Measurements from ENCODE around the gene IFIT3.

IFIT3 gene

GRCh38 chr10:89362929-89363328, 35.1 kb downstream of the IFIT3 start:
- no peak for DNase-seq

DNA sequence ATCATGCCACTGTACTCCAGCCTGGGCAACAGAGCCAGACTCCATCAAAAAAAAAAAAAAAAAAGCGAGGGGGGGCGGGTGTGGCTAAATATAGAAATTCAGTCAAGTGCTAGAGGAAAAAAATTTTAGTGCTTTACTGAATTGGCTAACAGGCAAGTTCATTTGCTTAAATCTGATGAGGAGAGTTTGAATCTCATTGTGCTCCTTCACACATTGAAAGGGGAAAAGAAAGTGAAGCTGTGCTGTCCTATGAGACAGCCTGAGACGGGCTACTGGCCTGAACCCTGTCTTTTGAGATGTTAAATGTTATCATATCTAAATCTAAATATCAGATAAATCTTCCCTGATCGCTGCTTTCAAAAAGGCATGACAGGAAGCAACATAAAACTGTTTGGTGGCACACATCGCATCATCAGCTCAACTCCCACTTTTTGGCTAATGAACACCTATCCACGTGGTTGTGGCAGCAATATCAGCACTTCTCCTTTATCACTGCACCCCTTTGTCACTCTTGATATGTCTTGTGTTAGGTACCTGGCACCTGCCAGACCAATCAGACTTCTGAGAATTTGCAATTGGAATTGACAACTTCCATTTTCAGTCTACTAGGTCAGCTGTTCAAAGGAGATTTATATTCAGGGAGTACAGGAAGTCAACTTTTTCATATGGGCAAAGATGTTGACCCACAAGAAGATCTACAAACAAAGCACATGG, 36.1 kb downstream of the IFIT3 start:
- DNase-seq, result no peak

DNA sequence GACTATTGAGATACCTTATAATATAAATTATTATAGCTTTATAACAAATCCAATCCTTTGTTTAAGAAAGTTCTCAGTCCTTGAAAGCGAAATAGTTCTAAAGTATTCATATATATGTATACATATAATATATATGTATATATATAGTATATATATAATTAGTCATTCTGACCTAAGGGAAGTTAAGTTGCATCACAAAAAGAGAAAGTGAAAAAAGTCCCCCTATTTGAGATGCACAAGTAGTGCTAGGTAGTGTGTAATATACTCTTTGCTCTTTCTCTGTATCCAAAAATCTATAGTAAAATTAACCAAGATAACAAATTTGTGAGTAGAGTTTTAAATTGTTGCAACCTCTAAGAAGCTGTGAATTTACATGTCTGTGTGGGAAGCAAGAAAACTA, 36.7 kb downstream of the IFIT3 start:
- DNase-seq, result no peak

- DNase-seq, result peak; percentile 6
Observed at GRCh38 chr10:89367529-89367928, 39.7 kb downstream of the IFIT3 start.

GRCh38 chr10:89368129-89368528, 40.3 kb downstream of the IFIT3 start:
- no peak for DNase-seq

GRCh38 chr10:89369156-89370105, 41.6 kb downstream of the IFIT3 start:
- peak; percentile 20 for DNase-seq

DNA sequence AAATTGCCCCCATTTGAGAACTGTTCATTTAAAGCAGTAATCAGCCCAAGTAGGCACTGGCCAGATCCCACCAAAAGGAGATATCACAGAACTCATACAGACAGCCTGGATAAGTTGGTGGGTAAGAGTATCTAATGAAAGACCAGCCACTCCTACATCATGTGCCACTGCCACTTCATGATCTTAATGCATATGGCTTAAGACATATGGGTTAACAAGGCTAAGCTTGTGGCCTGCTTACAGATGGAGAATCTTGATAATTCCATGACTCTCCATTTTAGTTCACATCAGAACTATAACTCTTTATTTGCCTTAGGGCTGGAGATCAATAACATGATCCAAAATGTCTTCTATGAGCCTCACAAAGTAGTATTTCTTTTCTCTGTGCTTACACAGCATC, 43.3 kb downstream of the IFIT3 start:
- DNase-seq, result no peak

DNA sequence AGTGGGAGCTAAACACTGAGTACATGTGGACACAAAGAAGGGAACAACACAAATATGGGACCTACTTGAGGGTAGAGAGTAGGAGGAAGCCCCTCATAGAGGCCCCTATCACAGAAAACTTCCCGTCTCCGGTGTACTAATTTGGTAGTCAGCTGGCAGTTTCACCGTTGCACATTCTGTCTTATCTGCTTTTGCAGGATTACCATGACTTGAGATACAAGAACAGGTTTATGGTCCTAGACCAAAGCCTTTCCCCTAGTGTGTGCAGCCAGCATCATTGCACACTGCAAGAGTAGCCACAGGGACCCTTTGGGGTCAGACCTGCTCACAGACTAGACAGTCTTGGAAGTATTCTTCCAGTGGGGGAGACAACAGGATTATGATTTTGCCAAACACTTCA, 44.2 kb downstream of the IFIT3 start:
- DNase-seq, result no peak

DNA sequence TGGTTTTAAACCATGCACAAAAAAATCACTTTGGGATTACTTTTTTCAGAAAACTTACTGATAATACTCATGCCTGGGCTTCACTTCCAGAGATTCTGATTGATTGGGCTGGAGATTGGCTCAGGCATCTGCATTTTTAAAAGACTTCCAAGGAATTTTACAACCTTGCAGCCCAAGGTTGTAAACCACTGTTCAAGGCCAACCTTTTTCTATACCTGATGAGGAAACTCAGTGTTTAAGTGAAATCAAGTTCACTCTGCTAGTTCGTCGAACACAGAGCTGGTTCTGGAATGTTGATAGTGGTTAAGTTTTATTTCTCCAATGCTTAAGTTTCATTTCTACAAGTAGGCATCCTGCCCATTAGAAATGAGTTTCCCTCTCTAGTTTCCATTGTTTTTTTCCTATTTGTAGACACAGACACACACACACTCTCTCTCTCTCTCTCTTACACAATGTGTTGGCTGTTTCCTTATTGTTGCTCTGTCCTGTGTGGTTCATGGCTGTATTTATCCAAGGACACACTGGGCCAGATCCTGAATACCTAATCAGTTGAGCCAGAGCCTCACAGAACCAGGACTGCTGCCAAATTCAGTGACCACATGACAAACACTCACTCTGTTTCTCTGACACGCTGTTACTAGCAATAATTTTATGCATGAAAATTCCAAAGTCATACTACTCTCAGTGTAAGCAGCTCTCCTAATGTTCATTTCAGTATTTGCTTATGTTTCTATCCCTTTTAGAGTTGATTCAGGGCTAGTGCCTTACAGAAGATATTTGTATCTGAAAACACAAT, 46.3 kb downstream of the IFIT3 start:
- DNase-seq, result no peak

DNA sequence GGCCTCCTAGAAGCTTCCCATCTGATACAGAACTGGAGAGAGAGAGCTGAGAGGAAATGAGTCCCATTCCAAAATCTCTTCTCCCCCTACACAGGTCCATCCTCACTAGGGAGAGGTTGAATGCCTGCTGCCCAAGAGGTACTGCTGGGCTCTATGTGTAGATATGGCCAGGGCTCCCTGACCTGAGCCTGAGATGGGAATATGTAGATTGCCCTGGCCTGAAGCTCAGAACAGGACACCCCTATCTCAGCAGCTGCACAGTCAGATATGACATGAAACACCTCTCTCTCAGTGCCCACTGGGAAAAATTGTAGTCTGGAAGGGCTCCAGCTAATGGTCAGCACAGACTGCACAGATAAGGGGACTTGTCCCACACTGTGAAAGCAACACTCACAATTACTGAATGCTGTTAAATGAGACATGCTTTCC, 46.9 kb downstream of the IFIT3 start:
- no peak for DNase-seq

DNA sequence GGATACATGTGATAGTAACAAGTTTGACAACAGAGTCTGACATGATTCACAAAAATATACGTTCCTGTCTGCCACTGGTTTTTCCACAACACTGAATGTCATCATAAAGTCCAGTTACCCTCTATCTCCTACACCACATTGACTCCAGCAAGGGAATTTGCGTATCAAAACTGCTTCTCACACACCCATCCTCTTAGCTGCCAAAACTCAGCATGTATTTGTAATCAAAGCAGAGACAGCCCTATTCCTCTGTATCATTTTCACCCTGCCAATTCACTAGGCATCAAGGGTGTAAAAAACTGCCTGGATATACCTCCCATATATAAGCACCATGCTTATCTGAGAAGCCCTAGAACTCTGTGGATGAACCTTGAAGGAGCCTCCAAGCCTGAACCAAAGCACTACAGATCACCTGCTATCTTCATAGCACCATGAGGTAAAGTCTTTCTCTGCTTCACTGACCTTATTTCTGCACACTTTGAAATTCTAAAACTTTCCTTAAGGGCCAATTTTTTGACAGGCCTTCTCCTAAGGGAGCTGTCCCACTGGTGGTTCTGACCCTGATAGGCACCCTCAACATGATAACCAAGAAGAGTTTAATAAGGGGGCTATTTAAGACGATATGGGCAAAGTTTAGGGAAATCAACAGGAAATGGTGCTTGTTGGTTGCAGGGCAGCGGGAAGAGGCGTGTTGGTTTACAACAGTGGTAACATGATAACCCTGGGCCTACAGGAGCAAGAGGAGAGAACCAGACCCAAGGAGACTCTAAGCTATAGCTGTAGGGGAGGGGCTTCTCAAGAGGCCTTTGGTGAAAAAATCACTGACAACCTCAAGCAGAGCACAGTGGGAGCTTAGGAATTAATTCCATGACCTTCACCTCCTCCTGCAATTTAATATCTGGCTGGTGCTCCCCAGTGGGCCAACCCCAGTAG, 50.2 kb downstream of the IFIT3 start, which contains the start of gene IFIT1B:
Gene IFIT1B (plus strand): TSS at position 352 of the 933 bp plus-strand sequence. CDS start 80 bp downstream, at position 432.
- no peak for DNase-seq

DNA sequence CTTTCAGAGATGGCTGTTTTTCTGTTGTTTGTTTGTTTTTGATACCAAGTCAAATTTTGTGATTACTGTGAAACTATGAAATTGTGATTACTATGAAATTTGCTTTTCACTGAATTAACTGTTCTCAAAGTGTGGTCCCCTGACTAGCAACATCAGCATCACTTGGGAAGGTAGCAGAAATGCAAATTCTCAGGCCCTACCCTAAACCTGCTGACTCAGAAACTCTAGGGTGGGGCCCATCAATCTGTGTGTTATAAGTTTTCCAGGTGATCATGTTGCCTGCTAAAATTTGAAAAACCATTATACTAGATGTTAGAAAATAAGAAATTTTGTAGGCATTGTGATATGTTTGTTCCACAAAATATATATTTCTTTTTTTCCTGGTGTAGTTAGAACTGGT, 51.3 kb downstream of the IFIT3 start:
- no peak for DNase-seq

GRCh38 chr10:89382757-89383156, 55.0 kb downstream of the IFIT3 start:
- no peak for DNase-seq

DNA sequence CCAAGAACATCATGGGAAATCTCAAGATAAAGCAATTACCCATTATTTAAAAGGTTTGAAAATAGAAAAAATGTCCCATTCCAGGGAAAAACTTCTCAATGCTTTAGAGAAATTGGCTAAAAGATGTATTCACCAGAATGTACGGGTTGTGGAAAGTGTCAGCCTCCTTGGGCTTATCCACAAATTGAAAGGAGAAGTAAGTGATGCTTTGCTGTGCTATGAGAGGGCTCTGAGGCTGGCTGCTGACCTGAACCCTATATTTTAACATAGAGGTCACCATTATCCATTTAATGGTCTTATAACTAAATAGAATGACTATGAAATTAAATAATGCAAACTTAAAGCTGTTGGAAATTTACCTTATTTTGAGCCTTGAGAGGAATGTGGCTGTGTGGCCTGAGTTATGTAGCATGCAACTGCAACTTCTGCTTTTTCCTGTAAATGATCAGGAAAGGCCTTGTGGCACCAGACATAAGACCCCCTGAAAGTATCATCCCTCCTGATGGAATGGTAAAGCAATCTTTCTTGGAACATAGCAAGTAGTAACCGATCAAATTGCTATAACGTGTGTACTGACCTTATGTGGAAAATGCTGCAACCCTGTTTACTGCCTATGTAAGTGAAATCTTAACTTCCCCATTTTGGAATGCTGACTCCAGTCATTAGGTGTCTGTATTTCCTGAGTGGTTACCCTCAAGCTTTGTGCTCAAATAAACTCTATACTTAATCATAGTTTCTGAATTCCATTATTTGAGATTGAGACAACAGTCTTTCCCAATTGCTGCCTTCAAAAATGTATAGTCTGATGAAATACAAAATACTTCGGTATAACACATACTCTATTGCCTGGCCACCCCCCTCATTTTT, 56.9 kb downstream of the IFIT3 start:
- no peak for DNase-seq

- no peak for DNase-seq
Observed at GRCh38 chr10:89388806-89389205, 61.0 kb downstream of the IFIT3 start.

DNA sequence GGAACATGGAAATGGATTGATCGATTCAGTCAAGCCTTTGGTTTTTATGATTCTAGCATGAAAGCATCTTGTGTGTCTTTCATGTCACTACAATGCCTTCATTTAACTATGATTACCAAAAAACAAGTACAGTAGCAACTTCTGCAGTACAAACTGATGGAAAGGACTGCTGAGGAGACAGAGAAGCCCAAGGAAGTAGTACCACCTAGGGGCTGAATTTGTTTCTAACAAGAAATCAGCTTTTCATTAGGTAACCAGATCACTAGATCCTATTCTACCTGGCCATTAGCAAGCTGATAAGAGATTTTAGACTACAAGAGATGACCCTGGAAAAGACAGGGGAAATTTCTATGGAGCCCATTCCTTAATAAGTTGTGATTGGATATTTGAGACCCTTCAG, 61.5 kb downstream of the IFIT3 start:
- DNase-seq, result no peak

All from stimulated activated CD4-positive, alpha-beta T cell treated with anti-CD3 and anti-CD28 coated beads, Interleukin-4, amount 100 ng/mL, for 24 hours (primary cell).